ENCODE results near the gene BABAM2.

The BABAM2 gene

DNA sequence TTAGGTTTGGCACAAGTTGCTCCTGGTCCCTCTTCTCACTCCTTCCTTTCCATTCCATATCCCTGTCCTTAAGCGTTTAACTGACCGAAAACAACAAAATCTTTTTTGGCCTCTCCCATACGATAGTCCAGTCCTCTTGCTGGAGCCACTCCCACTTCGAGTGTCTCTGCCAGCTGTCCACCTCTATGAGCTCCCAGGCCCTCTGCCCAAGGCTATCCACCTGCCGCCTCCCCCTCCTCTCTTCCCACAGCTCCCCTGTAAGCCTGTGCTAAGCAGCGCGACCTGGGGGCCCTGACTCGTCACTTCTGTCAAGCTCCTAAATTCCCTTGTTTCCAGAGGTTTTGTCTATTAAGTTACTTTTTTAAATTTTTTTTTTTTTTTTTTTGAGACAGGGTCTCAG, 455.1 kb downstream of the BABAM2 start:
- TF ChIP-seq CTCF (IDR thresholded peaks at IDR 0.05; ENCODE audit: extremely low read depth, missing control alignments), result no peak
- no peak for DNase-seq (ENCODE audit: low spot score)

DNA sequence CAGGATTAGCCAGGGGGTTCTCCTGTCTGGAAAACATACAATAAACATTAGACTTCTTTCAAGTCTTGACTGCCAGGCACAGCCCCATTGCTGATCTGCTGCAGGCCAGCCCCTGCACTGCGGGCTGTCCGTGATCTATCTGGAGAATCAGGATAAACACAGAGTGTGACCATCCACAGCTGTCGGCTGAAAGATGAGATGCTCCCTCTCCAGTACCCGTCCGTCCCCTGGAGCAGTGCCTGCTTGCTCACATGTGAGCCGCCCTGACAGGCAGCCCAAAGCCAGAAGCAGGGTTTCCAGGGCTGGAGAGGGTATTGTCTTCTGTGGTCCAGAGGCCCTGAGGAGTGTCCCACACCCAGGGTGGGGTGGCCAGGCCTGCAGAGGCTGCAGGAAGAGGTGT, 456.1 kb downstream of the BABAM2 start:
- DNase-seq (ENCODE audit: low spot score), result no peak

DNA sequence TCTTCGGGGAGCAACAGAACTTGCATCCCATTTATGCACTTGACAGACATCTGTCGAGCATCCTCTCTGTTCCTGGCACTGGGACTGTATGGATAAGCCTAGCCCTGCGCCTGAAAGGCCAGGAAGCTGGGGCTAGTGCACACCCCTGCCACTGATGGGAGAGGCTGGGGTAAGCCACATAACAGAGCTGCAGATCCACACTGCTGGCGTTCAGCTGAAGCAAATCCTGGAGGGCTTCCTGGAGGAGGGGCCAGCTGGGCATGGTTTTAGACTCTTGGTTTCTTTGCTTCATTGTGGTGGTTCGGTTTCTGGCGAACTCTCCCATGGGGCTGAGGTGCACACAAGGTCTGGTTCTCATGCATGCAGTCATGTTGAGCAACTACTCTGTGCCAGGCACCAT, 456.7 kb downstream of the BABAM2 start:
- TF ChIP-seq CTCF (IDR thresholded peaks at IDR 0.05; ENCODE audit: extremely low read depth, missing control alignments), result no peak
- DNase-seq (ENCODE audit: low spot score), result no peak

More for the DNA sequence above, 456.1 kb downstream of the BABAM2 start:
- no peak for TF ChIP-seq CTCF (IDR thresholded peaks at IDR 0.05; ENCODE audit: extremely low read depth, missing control alignments)

GRCh38 chr2:28347596-28347995, 457.1 kb downstream of the BABAM2 start:
- no peak for TF ChIP-seq CTCF (IDR thresholded peaks at IDR 0.05; ENCODE audit: extremely low read depth, missing control alignments)
- no peak for DNase-seq (ENCODE audit: low spot score)

DNA sequence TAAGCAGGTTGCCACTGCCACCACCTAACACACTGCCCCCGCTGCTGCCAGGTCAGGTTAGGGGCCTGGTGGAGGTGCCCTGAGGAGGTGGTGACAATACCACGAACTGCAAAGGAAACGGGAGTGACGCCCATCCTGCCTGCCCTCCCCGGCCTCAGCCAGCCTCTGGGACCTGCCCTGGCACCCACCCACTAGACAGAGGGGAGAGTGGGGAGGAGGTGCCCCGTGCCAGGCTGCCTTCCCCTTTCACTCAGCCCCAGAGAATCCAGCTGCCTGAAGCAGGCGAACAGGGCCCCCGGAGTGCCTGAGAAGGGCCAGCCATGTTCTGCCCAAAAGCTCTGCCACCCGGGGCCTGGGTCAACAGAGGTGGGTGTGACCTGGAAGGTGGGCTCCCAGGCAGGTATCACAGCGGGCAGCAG, 457.6 kb downstream of the BABAM2 start:
- no peak for DNase-seq (ENCODE audit: low spot score)
- no peak for TF ChIP-seq CTCF (IDR thresholded peaks at IDR 0.05; ENCODE audit: extremely low read depth, missing control alignments)

- DNase-seq (ENCODE audit: low spot score), result no peak
- TF ChIP-seq CTCF (IDR thresholded peaks at IDR 0.05; ENCODE audit: extremely low read depth, missing control alignments), result no peak
These were observed 458.4 kb downstream of the BABAM2 start for GRCh38 chr2:28348921-28349320.

- no peak for TF ChIP-seq CTCF (IDR thresholded peaks at IDR 0.05; ENCODE audit: extremely low read depth, missing control alignments)
- no peak for DNase-seq (ENCODE audit: low spot score)
These were observed 459.1 kb downstream of the BABAM2 start for GRCh38 chr2:28349546-28350165.
